NOMO-1 (cell line): ENCODE results near the gene NPR3.
"Not testable (repeated sequence)": the region's sequence is repeated elsewhere in the genome, so short reads cannot be mapped to it uniquely, and the experiment has no call there.

ENCODE experiments used
- DNase-seq, 2 experiments: peaks; one replicate each; lab custom pipeline; 2025; ENCODE audit not compliant: unreplicated experiment in 2 of 2; lab: John Stamatoyannopoulos, UW

NPR3 gene

DNA sequence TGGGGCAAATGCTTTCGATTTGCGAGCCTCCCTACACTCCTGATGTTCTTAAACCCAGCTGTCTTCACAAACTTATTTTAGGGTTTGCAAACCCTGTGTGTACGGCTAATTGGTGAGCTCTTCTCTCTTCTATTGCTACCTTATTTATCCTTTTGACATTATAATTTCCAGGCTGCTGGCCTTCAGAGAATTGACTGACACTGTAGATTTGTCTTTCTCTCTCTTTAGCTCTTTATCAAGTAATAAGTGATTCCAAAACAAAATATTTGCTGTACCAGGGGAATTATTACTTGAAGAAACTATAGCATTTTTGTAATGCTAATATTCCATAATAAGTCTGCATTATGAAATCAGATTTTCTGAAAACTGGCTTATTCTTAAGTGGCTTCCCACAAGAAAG, 92.5 kb downstream of the NPR3 start:
- no peak for DNase-seq

DNA sequence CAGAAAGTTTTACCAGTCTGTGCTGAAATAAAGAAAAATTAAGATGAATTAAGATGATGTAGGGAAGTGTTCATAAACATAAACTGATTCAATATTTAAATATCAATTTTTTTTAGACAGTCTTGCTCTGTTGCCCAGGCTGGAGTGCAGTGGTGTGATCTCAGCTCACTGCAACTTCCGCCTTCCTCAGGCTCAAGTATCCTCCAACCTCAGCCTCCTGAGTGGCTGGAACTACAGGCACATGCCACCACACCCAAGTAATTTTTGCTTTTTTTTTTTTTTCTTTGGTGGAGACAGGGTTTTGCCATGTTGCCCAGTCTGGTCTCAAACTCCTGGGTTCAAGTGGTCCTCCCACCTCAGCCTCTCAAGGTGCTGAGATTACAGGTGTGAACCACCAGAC, 94.3 kb downstream of the NPR3 start:
- not testable (repeated sequence) for DNase-seq

DNA sequence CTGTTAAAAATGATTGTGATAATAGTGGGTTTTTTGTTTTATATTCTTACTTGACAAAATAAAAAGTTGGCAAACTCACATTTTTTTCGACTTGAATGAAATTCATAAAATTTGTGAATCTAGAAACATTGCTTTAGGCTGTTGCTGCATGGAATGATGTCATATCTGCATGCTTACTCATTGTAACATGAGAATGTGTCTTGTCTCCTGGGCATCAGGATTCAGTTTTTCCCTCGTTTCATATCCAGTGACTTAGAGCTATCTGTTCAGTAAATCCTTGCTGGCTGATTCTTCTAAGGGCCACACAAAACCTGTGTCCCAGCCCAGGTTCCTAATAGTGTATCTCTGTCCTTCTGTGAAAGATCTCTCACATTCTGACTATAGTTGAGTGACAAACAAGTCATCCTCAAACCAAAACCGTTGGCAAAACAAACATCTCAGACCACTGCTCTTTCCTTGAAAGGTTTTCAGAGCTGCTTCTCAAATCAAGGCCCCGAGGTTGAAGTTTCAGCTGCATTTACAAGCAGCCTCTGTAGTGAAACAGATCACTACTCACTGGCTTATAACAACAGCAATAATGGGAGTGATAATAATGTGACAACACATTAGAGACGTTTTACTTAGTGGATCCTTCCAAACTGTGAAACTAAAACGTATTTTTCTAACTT, 95.0 kb downstream of the NPR3 start:
- DNase-seq, result no peak

DNA sequence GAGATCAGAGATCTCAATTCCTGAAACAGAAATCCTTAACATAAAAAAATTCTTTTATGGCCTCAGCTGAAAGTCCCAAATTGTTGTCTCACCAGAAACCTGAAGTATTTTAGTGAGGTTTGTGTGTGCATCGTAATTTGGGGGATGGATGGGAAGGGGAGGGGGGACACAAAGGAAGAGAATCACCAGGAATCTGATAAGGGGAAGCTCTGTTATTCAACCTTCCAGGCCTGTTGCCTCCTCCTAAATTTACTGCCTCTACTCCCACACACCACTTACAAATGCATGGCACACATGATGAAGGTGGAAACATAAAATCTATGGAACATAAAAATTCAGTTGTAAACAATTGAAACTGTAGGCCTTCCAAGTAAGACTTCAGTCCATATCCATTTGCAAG, 97.7 kb downstream of the NPR3 start:
- no peak for DNase-seq

DNA sequence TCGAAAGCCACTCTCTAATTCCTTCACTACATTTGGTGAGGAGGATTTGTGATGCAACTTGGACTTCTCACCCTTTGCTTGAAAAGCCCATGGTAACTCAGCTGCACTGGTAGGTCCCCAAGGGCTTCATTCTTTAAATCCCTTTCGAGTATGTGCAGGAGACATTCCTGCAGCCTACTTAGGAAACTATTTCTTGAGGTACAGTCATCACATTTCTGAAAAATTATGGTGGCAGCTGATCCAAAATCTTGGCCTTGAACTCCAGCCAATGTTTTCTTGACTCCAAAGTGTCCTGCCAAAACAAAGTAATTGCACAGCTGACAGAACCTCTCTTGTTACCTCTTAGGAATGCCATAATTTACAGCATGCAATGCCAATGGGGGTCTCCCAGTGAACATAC, 99.7 kb downstream of the NPR3 start:
- no peak for DNase-seq

DNA sequence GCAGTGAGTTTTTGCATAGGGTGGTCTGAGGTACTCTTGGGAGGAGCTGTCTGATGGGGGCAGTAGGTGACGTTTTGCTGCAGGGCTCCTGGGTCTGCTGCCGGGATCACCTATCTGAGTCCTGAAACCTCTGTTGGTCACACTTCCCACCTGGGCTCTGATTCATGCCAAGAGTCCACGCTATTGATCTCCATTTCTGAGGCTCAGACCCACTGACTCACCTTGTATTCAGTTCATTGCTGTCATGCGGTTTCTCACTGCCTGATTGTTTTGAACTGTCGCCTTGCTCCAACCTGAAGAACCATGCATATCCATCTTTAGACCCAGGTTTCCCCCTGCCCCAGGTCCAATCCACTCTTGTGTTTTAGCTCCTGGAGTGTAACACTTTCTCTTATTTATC, 101.3 kb downstream of the NPR3 start:
- no peak for DNase-seq

DNA sequence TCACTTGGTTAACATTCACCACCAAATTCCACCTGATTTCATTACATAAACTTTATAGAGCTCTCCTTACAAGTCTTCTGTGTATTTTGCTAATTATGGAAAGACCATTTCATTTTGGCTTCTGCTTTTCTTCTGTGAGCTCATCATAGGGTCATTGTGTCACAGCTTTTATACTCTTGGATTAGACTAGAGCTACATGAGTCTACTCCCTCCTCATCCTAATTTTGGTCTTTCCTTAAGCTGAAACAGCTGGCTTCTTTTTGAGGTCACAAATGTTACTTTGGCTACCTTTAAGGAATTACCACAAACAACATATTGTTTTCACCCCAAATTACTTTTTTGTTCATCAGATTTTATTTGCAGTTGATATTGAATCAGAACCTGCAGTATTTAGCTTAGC, 103.0 kb downstream of the NPR3 start:
- DNase-seq, result no peak

DNA sequence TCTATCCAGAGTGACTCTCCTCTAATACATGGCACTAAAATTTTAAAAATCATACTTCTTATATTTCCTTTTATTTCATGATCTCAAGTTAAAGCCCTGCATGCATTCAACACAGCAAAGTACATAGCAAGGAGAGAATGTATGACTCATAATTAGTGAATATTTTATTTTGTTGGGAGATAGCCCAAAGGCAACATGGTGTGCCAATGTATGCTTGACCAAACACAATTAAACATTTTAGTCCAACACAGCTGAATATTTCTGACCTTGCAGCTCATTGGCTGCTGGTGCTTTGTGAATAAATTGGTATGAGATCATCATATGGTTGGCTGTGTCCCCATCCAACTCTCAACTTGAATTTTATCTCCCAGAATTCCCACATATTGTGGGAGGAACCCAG, 103.5 kb downstream of the NPR3 start:
- DNase-seq, result no peak

DNA sequence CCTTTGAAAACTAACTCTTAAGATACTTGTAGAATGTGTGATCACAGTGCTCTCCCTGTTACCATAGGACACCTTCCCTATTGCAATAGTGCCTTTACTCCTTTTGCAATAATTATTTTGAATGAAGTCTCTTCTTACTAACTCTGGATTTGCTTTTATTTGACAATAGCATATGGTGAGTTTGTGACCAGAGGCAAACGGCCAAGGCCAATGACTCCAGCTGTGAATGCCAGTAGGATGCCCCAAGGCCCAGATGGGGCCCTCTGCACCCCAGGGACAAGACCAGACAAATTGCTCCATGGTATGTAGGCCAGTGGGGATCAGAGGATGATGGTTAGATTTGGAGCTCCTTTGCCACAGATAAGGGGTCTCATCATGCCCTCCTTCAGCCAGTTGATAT, 116.9 kb downstream of the NPR3 start:
- no peak for DNase-seq

DNA sequence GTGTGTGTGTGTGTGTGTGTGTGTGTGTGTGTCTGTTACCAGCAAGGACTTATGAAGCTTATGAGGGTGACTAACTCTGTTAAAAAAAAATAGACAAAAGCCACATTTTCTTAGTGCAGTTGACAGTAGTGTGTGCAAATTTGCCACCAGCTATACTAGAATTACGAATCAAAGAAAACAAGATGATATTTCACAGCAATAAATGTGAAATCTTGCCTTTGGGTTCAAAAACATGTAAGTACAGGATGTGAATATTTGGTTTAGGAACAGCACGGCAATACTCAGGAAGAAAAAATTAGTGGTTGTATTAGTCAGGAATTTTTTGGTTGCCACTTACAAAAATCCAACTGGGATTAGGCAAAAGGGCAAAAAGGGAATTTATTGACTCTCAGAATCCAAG, 117.4 kb downstream of the NPR3 start:
- no peak for DNase-seq

DNA sequence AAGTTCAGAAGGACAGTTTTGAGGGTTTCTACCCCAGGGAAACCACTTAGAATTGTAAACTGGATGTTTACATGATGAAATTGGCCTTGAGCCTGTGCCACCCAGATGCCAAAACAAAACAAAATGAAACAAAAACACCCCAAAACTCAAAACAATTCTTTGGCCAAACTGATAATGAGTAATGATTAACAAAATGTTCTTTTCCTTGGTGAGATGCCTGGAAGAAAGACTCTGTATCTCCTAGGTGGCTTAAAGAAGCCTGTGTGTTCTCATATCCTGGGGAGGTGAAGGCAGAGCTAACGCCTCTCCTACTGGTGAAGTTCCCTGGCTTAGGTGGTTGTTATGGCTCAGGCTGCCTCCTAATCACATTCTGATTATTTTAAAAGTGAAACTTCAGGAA, 120.5 kb downstream of the NPR3 start:
- DNase-seq, result no peak

DNA sequence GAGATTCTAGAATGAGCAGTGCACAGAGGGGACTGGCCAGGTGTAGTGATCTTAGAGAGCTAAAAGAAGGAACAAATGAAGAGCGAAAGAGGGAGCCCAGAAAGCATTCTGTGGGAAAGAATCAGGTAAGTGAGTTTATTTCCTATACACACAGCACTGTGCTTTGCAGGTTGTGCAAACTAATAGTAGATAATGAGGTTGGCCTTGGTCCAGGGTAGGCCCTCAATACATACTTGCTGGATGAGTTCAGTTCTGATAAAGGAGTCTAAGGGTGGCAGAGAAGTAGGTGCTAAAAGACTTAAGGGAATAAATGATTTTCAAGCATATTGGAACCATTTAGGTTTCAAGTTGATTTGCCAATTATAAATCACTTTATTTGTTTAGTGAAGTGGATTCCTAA, 122.0 kb downstream of the NPR3 start:
- no peak for DNase-seq

DNA sequence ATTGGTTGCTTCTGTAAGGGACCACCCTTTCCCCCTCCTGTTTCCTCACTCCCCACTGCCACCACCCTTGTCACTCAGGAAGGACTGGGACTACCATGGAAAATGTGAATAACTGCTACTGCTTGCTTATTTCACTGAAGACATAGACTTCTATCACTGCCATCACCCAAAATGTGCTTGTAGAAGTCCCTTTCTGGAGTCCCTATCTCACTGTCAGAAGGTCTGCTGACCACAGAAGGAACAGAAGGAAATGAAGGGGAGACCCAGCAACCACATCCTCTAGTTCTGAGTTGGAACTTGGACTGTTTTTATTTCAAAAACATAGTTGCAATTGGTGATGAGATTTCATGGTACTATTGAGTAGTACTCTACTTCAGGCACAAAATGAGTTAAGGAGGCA, 122.5 kb downstream of the NPR3 start:
- no peak for DNase-seq

DNA sequence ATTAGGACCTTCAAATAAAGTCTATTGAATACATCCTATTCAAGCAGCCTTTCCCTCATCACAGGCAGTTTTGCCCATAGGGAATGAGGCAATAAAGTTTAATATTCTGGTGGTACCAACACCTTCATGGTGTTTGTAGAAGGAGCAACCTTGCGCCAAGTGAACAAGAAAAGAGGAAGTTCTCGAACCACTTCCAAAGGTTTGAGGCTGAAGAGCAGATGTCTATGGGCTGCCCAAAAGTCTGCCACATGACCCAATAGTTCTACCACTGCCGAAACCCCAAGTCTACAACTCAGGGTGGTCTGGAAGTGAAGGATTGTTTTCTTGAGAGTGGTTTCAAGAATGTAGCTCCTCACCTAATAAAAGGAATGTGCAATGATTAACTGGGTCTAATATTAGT, 123.1 kb downstream of the NPR3 start:
- no peak for DNase-seq

DNA sequence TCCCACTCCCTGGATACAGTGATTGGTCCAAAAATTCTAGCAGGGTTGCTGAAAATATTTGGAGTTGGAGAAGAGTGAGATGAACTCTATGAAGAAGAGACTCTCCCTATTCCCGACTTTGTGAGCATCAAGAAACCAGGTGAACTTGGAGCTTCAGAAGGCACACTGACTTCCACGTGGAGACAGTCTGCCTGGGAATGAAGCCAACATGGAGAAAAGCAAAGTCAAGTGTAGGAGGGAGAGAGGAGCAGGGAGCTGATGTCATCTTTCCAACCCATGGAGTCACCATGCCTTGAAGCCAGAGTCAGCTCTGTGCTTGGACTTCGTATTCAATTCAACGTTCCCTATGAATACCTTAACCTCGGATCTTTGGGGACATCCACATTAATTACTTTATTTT, 125.1 kb downstream of the NPR3 start:
- DNase-seq, result no peak

DNA sequence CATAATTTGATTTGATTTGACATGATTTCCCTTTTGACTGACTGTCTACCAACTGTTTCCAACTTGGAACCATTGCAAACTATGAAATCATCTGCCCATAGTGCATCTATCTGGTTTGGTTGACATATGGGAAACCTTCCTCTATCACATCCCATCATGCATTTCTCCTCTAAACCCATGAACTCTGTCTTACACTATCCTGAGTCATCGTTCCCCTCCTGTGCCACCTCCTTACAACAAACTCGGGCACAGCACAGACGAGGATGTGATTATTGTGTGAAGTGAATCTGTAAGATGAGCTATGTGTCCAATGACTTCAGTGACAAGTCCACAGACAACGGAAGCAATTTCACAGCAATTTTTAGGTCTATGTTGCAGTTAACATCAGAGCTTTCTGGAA, 126.1 kb downstream of the NPR3 start:
- no peak for DNase-seq

DNA sequence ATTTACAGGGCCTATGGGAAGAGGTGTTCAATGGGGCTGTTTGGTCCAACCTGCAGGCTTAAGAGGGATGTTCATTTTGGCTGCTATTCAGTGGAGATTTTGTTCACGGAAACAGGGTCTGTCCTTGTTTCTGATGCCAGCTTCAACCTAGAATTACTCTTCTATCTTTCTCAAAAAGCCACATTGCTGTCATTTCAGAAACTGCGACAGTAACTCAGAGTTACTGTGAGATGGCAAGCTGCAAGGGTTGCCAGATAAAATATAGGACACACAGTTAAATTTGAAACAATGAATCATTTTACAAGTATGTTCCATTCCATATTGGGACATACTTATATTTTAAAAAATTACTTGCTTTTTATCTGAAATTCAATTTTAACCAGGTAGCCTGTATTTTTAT, 128.0 kb downstream of the NPR3 start:
- DNase-seq, result no peak

DNA sequence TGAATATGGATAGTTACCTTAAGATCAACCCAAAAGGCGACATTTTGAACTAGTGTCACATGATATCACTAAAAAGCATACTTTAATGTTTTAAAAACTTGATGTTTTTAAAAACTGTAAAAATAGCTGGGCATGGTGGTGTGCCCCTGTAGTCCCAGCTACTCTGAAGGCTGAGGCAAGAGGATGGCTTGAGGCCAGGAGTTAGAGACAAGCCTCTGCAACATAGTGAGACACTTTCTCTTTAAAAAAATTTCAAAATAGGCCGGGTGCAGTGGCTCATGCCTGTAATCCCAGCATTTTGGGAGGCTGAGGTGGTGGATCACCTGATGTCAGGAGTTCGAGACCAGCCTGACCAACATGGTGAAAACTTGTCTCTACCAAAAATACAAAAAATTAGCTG, 129.5 kb downstream of the NPR3 start:
- DNase-seq, result no peak
